Measurements from ENCODE around the gene EID3. TPM values are rescaled to one million over a fixed set of nuclear protein-coding genes. Genes with fewer than 3 reads are reported as not detected.
A peak's percentile ranks its signal among the peaks of the same experiment; 100 is the strongest.

The EID3 gene
- total and polyA plus RNA-seq, 9 of the 15 experiments (the other 6 are each of a cell fraction or from before 2014, with no cell fraction given): 0.07 to 3.5 (median 0.42) TPM

GRCh38 chr12:104288635-104289274 is 14.8 kb upstream of the EID3 start (continued):
- TF ChIP-seq AFF1 (IDR thresholded peaks at IDR 0.05; ENCODE audit: low read depth in 1 of 2, partially characterized antibody in 2 of 2): peak in 1 of 2 experiments; percentile 24
- TF ChIP-seq ATF7 (IDR thresholded peaks at IDR 0.05): peak; percentile 66; the same call in 1 of the 2 replicates
- TF ChIP-seq TSC22D4 (tag; IDR thresholded peaks at IDR 0.05): no peak
- TF ChIP-seq STAT5B (CRISPR knock-in tag; IDR thresholded peaks at IDR 0.05): no peak
- peak in 1 of 2 experiments; percentile 81; a peak in 2 of 4 replicates for TF ChIP-seq TEAD1 (CRISPR knock-in tag; IDR thresholded peaks at IDR 0.05)
- no peak for TF ChIP-seq ZNF408 (CRISPR knock-in tag; IDR thresholded peaks at IDR 0.05; ENCODE audit: low read depth)
- no peak for TF ChIP-seq HSF4 (CRISPR knock-in tag; IDR thresholded peaks at IDR 0.05; ENCODE audit: borderline replicate concordance)
- TF ChIP-seq MAFF (IDR thresholded peaks at IDR 0.05; ENCODE audit: low read length): peak; percentile 62
- no peak for TF ChIP-seq TCF7L2 (IDR thresholded peaks at IDR 0.05; ENCODE audit: low read depth, low read length)
- no peak for TF ChIP-seq ZNF445 (CRISPR knock-in tag; IDR thresholded peaks at IDR 0.05; ENCODE audit: low read depth)
- TF ChIP-seq ZNF184 (CRISPR knock-in tag; IDR thresholded peaks at IDR 0.05): no peak
- no peak; the same call in none of the 2 replicates for TF ChIP-seq PML (IDR thresholded peaks at IDR 0.05; ENCODE audit: low read length)
- TF ChIP-seq BRCA1 (IDR thresholded peaks at IDR 0.05): no peak
- TF ChIP-seq BRCA1 (CRISPR knock-in tag; IDR thresholded peaks at IDR 0.05): no peak
- TF ChIP-seq ZNF143 (CRISPR knock-in tag; IDR thresholded peaks at IDR 0.05): no peak
- TF ChIP-seq TBL1XR1 (IDR thresholded peaks at IDR 0.05; ENCODE audit: low read length in 2 of 2): peak; percentile 28 to 47; a peak in 1 of 4 replicates
- TF ChIP-seq ZNF282 (CRISPR knock-in tag; IDR thresholded peaks at IDR 0.05): no peak
- no peak for TF ChIP-seq DLX4 (CRISPR knock-in tag; IDR thresholded peaks at IDR 0.05)
- no peak for TF ChIP-seq POLR3G (IDR thresholded peaks at IDR 0.05; ENCODE audit: extremely low read depth, insufficient read length, insufficient replicate concordance)
- TF ChIP-seq HNRNPLL (IDR thresholded peaks at IDR 0.05; ENCODE audit: low read depth, low read length, poor library complexity, severe bottlenecking): peak; percentile 89
- no peak for TF ChIP-seq SIX5 (IDR thresholded peaks at IDR 0.05; ENCODE audit: borderline replicate concordance in 1 of 2, insufficient read depth in 1 of 2, low read depth in 1 of 2, low read length in 2 of 2)
- no peak for TF ChIP-seq NR2F6 (CRISPR knock-in tag; IDR thresholded peaks at IDR 0.05)
- no peak for TF ChIP-seq ZFP30 (CRISPR knock-in tag; IDR thresholded peaks at IDR 0.05; ENCODE audit: borderline replicate concordance)
- TF ChIP-seq MAZ (CRISPR knock-in tag; conservative IDR thresholded peaks at IDR 0.05 in 1 of 2, IDR thresholded peaks at IDR 0.05 in 1 of 2): peak; percentile 66 to 79; a peak in 3 of 4 replicates
